Upper lobe of left lung (tissue), 6 donors: ENCODE results near the gene SFMBT1. TPM values are rescaled to one million over a fixed set of nuclear protein-coding genes. Genes with fewer than 3 reads are reported as not detected.

ENCODE experiments used
- ATAC-seq, 2 donors: fragments of 200-7000 bp; cut with Tn5 transposase; one replicate each; pipeline ENCODE4 v1.9.1; 2022; ENCODE audit warnings: mild to moderate bottlenecking in 2 of 2, moderate library complexity in 2 of 2; ENCODE audit not compliant: low FRiP score in 2 of 2
- DNase-seq, 2 donors: peaks; one replicate each; pipeline ENCODE4 v3.0.0-alpha.2; 2019 to 2020
- H3K27ac ChIP-seq, 4 donors: fragments of 200-600 bp; sonication (generic); one replicate each; pipeline ENCODE4 v1.5.1; 2016 to 2019
- H3K27me3 ChIP-seq, 4 donors: fragments of 200-600 bp; sonication (generic); one replicate each; pipeline ENCODE4 v1.5.1; 2017 to 2019
- H3K36me3 ChIP-seq, 4 donors: fragments of 200-600 bp; sonication (generic); one replicate each; pipeline ENCODE4 v1.5.1; 2016 to 2019
- H3K4me1 ChIP-seq, 4 donors: fragments of 200-600 bp; sonication (generic); one replicate each; pipeline ENCODE4 v1.5.1; 2018 to 2019
- H3K4me3 ChIP-seq, 4 donors: fragments of 200-600 bp; sonication (generic); one replicate each; pipeline ENCODE4 v1.5.1; 2017 to 2019; ENCODE audit warnings: mild to moderate bottlenecking in 2 of 4, moderate library complexity in 1 of 4
- H3K9me3 ChIP-seq, 4 donors: fragments of 200-600 bp; sonication (generic); one replicate each; pipeline ENCODE4 v1.5.1; 2018 to 2019
- CTCF ChIP-seq, 6 experiments: fragments of 450-650 bp in 4 of 6; fragments of 200-600 bp in 2 of 6; sonication (generic) in 2 of 6; IDR thresholded peaks; one replicate each; pipeline ENCODE4 v1.5.1; 2016 to 2019; ENCODE audit warnings: antibody characterized with exemption in 6 of 6
- EP300 ChIP-seq, 4 donors: sonication (generic); formaldehyde crosslinking; IDR thresholded peaks; one replicate each; pipeline ENCODE4 v1.5.1; 2017; ENCODE audit warnings: antibody characterized with exemption in 4 of 4, control low read depth in 2 of 4
- POLR2A ChIP-seq, 4 donors: fragments of 450-650 bp; IDR thresholded peaks; one replicate each; pipeline ENCODE4 v1.5.1; 2016 to 2017; ENCODE audit warnings: antibody characterized with exemption in 4 of 4, mild to moderate bottlenecking in 2 of 4
- POLR2AphosphoS5 ChIP-seq, 2 donors: sonication (generic); formaldehyde crosslinking; IDR thresholded peaks; one replicate each; pipeline ENCODE4 v1.5.1; 2017; ENCODE audit warnings: antibody characterized with exemption in 2 of 2
- WGBS, 2 donors: methylation state at CpG; one replicate each; pipeline ENCODE4 v1.1.5; 2017 to 2018; 5-methylcytosine and 5-hydroxymethylcytosine counted together
- total RNA-seq, 6 donors: library from RNA; depleted of rRNA in 4 of 6; stranded (reverse); fragments of >200 nt in 4 of 6; gene quantifications; one replicate each; pipeline versions ENCODE4 v1.1.0 to v1.2.1, GENCODE V29; 2016 to 2021
- donor health status: DM: no; HTN: no; CAD: no; lungs with moderate emphysema.
- donor health status: DM: no; HTN: yes; CAD: no; lungs with severe emphysema.

The SFMBT1 gene
- total RNA-seq, 6 donors from 2014 or later: 12.8 to 69.9 (median 32.9) TPM

- no peak for ATAC-seq
- Histone ChIP-seq H3K27me3 (no peaks in the 10 kb centered on the region), H3K4me3 (no peak overlapping the region), H3K4me1 (peaks cover 0 to 6% (median 1%) of the 10 kb centered on the region in 4 donors), H3K36me3 (no peaks in the 10 kb centered on the region), H3K9me3 (no peaks in the 10 kb centered on the region), H3K27ac (no peak overlapping the region)
- DNase-seq: no peak
- WGBS, 2 donors: 84 to 93% methylated on average over 4 of the region's 4 CpGs
- TF ChIP-seq POLR2A (IDR thresholded peaks at IDR 0.05): no peak
- no peak for TF ChIP-seq EP300 (IDR thresholded peaks at IDR 0.05)
- TF ChIP-seq POLR2AphosphoS5 (IDR thresholded peaks at IDR 0.05): no peak
- TF ChIP-seq CTCF (IDR thresholded peaks at IDR 0.05): no peak
Measured at GRCh38 chr3:53027254-53027844, 18.5 kb downstream of the SFMBT1 start.

GRCh38 chr3:53026382-53027162 lies 19.3 kb downstream of the SFMBT1 start:
- no peak overlapping the region for H3K27ac ChIP-seq
- TF ChIP-seq CTCF (IDR thresholded peaks at IDR 0.05) (no peak), EP300 (IDR thresholded peaks at IDR 0.05) (no peak), POLR2AphosphoS5 (IDR thresholded peaks at IDR 0.05) (no peak), POLR2A (IDR thresholded peaks at IDR 0.05) (no peak)
- no peak overlapping the region for H3K4me3 ChIP-seq
- WGBS, 2 donors: 73 to 81% methylated on average over 10 of the region's 10 CpGs
- no peaks in the 10 kb centered on the region for H3K27me3 ChIP-seq
- H3K9me3 ChIP-seq: no peaks in the 10 kb centered on the region
- H3K36me3 ChIP-seq: no peaks in the 10 kb centered on the region
- no peak for ATAC-seq
- H3K4me1 ChIP-seq: peaks cover 0 to 6% (median 1%) of the 10 kb centered on the region in 4 donors
- DNase-seq: no peak

- TF ChIP-seq POLR2AphosphoS5 (IDR thresholded peaks at IDR 0.05): no peak
- no peak for TF ChIP-seq EP300 (IDR thresholded peaks at IDR 0.05)
- no peak for TF ChIP-seq CTCF (IDR thresholded peaks at IDR 0.05)
- no peaks in the 10 kb centered on the region for H3K36me3 ChIP-seq
- H3K27me3 ChIP-seq: no peaks in the 10 kb centered on the region
- H3K4me1 ChIP-seq: peaks cover 0 to 6% (median 1%) of the 10 kb centered on the region in 4 donors
- H3K4me3 ChIP-seq: no peak overlapping the region
- DNase-seq: no peak
- ATAC-seq: no peak
- H3K9me3 ChIP-seq: no peaks in the 10 kb centered on the region
- 92 to 95% methylated on average over 6 of the region's 6 CpGs for WGBS, 2 donors
- no peak overlapping the region for H3K27ac ChIP-seq
Measured at GRCh38 chr3:53024315-53024714, 21.6 kb downstream of the SFMBT1 start.

GRCh38 chr3:53023072-53023823 lies 22.6 kb downstream of the SFMBT1 start:
- DNase-seq (no peak), ATAC-seq (no peak)
- Histone ChIP-seq H3K4me3 (no peak overlapping the region), H3K36me3 (no peaks in the 10 kb centered on the region), H3K9me3 (no peaks in the 10 kb centered on the region), H3K27ac (no peak overlapping the region), H3K27me3 (no peaks in the 10 kb centered on the region), H3K4me1 (peaks cover 0 to 6% (median 2%) of the 10 kb centered on the region in 4 donors)
- WGBS, 2 donors: 80 to 86% methylated on average over 4 of the region's 4 CpGs
- no peak for TF ChIP-seq CTCF (IDR thresholded peaks at IDR 0.05)
- no peak for TF ChIP-seq POLR2AphosphoS5 (IDR thresholded peaks at IDR 0.05)
- no peak for TF ChIP-seq EP300 (IDR thresholded peaks at IDR 0.05)
- TF ChIP-seq POLR2A (IDR thresholded peaks at IDR 0.05): no peak
